ENCODE data around the gene PPARG. TPM values are rescaled to one million over a fixed set of nuclear protein-coding genes. Genes with fewer than 3 reads are reported as not detected.
"Not testable (repeated sequence)": the region's sequence is repeated elsewhere in the genome, so short reads cannot be mapped to it uniquely, and the experiment has no call there.

The PPARG gene
- total and polyA plus RNA-seq, 2 experiments from 2014 or later = 0.45 to 1.2 TPM

- Histone ChIP-seq H3K9me3 (ENCODE audit: low read depth) (no peaks in the 10 kb centered on the region), H3K36me3 (no peaks in the 10 kb centered on the region), H3K4me3 (no peak overlapping the region), H3K27me3 (no peaks in the 10 kb centered on the region), H3K4me1 (ENCODE audit: low read depth) (no peaks in the 10 kb centered on the region), H3K27ac (no peak overlapping the region)
- no peak for TF ChIP-seq CTCF (IDR thresholded peaks at IDR 0.05; ENCODE audit: low read depth, low read length)
- peak in 1 of 2 donors; percentile 63 for DNase-seq (ENCODE audit: low read depth in 1 of 2, low spot score in 1 of 2)
Observed at GRCh38 chr3:12476238-12476897, 187.5 kb downstream of the PPARG start.

DNA sequence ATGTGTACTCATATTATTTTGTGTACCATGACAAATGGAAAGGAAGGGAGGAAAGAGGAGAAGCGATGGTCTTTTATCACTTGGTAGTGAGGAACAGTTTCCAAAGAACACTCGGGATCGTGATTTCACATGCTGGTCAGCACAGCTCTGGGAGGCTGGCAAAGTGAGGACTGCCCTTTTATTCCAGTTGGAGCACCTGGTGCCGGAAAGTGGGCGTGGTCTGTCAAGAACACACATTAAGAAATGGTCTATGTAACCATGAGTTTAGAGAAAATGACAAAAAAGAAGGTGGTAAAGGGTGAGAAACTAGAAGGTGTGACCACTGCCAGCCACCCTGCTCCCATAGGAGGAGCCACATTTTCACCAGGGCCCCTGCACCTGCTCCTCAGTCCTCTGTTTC, 188.4 kb downstream of the PPARG start:
- no peaks in the 10 kb centered on the region for H3K27me3 ChIP-seq
- no peaks in the 10 kb centered on the region for H3K9me3 ChIP-seq (ENCODE audit: low read depth)
- DNase-seq (ENCODE audit: low read depth in 1 of 2, low spot score in 1 of 2) = no peak
- H3K36me3 ChIP-seq = no peaks in the 10 kb centered on the region
- H3K4me1 ChIP-seq (ENCODE audit: low read depth) = no peaks in the 10 kb centered on the region
- H3K27ac ChIP-seq = no peak overlapping the region
- TF ChIP-seq CTCF (IDR thresholded peaks at IDR 0.05; ENCODE audit: low read depth, low read length) = no peak
- H3K4me3 ChIP-seq = no peak overlapping the region

- Histone ChIP-seq H3K27ac (no peak overlapping the region), H3K36me3 (no peaks in the 10 kb centered on the region), H3K9me3 (ENCODE audit: low read depth) (no peaks in the 10 kb centered on the region), H3K4me1 (ENCODE audit: low read depth) (peaks cover 5% of the 10 kb centered on the region), H3K4me3 (no peak overlapping the region), H3K27me3 (no peaks in the 10 kb centered on the region)
- no peak for TF ChIP-seq CTCF (IDR thresholded peaks at IDR 0.05; ENCODE audit: low read depth, low read length)
- DNase-seq (ENCODE audit: low read depth in 1 of 2, low spot score in 1 of 2) = peak in 1 of 2 donors; percentile 29
Observed at GRCh38 chr3:12478326-12478725, 189.5 kb downstream of the PPARG start.

- not testable (repeated sequence) for H3K4me3 ChIP-seq; H3K9me3 ChIP-seq (ENCODE audit: low read depth); H3K27me3 ChIP-seq; H3K27ac ChIP-seq; DNase-seq (ENCODE audit: low read depth in 1 of 2, low spot score in 1 of 2); H3K36me3 ChIP-seq
- peaks cover 10% of the 10 kb centered on the region for H3K4me1 ChIP-seq (ENCODE audit: low read depth)
Observed at GRCh38 chr3:12479198-12479597, 190.3 kb downstream of the PPARG start.

GRCh38 chr3:12479919-12480427, 191.1 kb downstream of the PPARG start:
- DNase-seq (ENCODE audit: low read depth in 1 of 2, low spot score in 1 of 2) = peak; percentile 64 to 72
- Histone ChIP-seq H3K9me3 (ENCODE audit: low read depth) (no peaks in the 10 kb centered on the region), H3K27me3 (no peaks in the 10 kb centered on the region), H3K36me3 (no peaks in the 10 kb centered on the region), H3K4me3 (no peak overlapping the region), H3K27ac (no peak overlapping the region), H3K4me1 (ENCODE audit: low read depth) (peaks cover 10% of the 10 kb centered on the region)
- peak; percentile 60 for TF ChIP-seq CTCF (IDR thresholded peaks at IDR 0.05; ENCODE audit: low read depth, low read length)

- H3K4me1 ChIP-seq (ENCODE audit: low read depth) = peaks cover 15% of the 10 kb centered on the region
- no peaks in the 10 kb centered on the region for H3K27me3 ChIP-seq
- DNase-seq (ENCODE audit: low read depth in 1 of 2, low spot score in 1 of 2) = peak in 1 of 2 donors; percentile 50
- TF ChIP-seq CTCF (IDR thresholded peaks at IDR 0.05; ENCODE audit: low read depth, low read length) = no peak
- H3K27ac ChIP-seq = peak overlapping the region; percentile 52
- no peaks in the 10 kb centered on the region for H3K9me3 ChIP-seq (ENCODE audit: low read depth)
- no peaks in the 10 kb centered on the region for H3K36me3 ChIP-seq
- H3K4me3 ChIP-seq = peak overlapping the region; percentile 59
Observed at GRCh38 chr3:12483410-12483809, 194.5 kb downstream of the PPARG start.
